Suprapubic skin (tissue), 4 donors: ENCODE measurements around the gene FIGNL1. TPM values are rescaled to one million over a fixed set of nuclear protein-coding genes. Genes with fewer than 3 reads are reported as not detected.

ENCODE experiments used
- DNase-seq, 2 donors: peaks; one replicate each; pipeline ENCODE4 v3.0.0-alpha.2; 2019; ENCODE audit warnings: low spot score in 2 of 2
- H3K27ac ChIP-seq: fragments of 200-600 bp; sonication (generic); one replicate; pipeline ENCODE4 v1.5.1; 2019
- H3K27me3 ChIP-seq: fragments of 200-600 bp; sonication (generic); one replicate; pipeline ENCODE4 v1.5.1; 2019
- H3K36me3 ChIP-seq: fragments of 200-600 bp; sonication (generic); one replicate; pipeline ENCODE4 v1.5.1; 2019
- H3K4me1 ChIP-seq: fragments of 200-600 bp; sonication (generic); one replicate; pipeline ENCODE4 v1.5.1; 2019
- H3K4me3 ChIP-seq: fragments of 200-600 bp; sonication (generic); one replicate; pipeline ENCODE4 v1.5.1; 2019; ENCODE audit warnings: mild to moderate bottlenecking
- H3K9me3 ChIP-seq: fragments of 200-600 bp; sonication (generic); one replicate; pipeline ENCODE4 v1.5.1; 2019
- CTCF ChIP-seq, 2 donors: fragments of 200-600 bp in 1 of 2; fragments of 450-650 bp in 1 of 2; sonication (generic) in 1 of 2; IDR thresholded peaks; one replicate each; pipeline ENCODE4 v1.5.1; 2016 to 2019; ENCODE audit warnings: antibody characterized with exemption in 2 of 2, mild to moderate bottlenecking in 1 of 2, moderate library complexity in 1 of 2
- EP300 ChIP-seq: sonication (generic); formaldehyde crosslinking; IDR thresholded peaks from one replicate; pipeline ENCODE4 v1.6.1; 2017; ENCODE audit warnings: antibody characterized with exemption
- POLR2A ChIP-seq, 2 donors: fragments of 450-650 bp; IDR thresholded peaks; one replicate each; pipeline ENCODE4 v1.6.1; 2017; ENCODE audit warnings: antibody characterized with exemption in 2 of 2, mild to moderate bottlenecking in 2 of 2, moderate library complexity in 2 of 2
- POLR2AphosphoS5 ChIP-seq, 3 donors: sonication (generic); formaldehyde crosslinking; IDR thresholded peaks; one replicate each; pipeline ENCODE4 v1.6.1; 2017; ENCODE audit warnings: antibody characterized with exemption in 3 of 3
- WGBS: methylation state at CpG from one replicate; pipeline ENCODE4 v1.1.5; 2018; 5-methylcytosine and 5-hydroxymethylcytosine counted together
- total RNA-seq, 4 donors: library from RNA; depleted of rRNA; stranded (reverse); fragments of >200 nt; gene quantifications; one replicate each; pipeline ENCODE4 v1.1.0, GENCODE V29; 2016

The FIGNL1 gene
- total RNA-seq = 10 to 100 TPM in 3 of 4 donors, 1 to 10 TPM in 1; 8.1 to 22.1 (median 16.4) TPM

DNA sequence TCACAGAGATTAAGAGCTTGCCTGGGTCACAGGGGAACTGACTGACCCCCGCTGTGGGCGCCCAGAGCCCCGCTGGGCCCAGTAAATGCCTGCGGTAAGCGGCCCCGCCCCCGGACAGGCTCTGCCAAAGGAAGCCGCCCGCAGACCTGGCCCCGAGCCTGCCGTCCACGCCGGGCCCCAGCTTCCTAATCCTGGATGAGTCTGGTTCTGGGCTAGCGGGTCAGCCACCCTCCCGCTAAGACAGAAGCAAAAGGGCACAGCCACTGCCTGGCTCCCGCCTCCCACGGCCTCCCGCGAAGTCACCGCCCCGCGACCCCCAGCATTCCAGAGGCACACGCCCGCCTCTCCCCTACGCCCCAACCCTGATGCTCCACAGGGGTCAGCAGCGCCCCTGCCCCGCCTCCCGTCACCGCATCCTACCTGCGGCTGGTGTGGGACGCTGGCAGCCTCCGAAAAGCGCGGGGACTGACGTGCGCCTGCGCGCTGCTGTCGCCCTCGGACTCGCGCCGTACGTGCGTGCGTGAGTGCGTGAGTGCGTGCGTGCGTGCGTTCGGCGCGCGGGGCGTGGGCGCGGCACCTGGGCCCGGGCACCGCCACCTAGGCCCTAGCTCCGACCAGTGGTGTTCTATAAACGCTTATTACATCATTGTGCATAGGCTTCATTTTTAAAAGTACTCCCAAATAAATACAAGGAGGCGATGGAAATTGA, at the start of gene FIGNL1:
TSS of gene FIGNL1 (minus strand) at position 470 of the 709 bp plus-strand sequence. CDS start 3,063 bp downstream, outside the sequence.
- H3K27me3 ChIP-seq = no peaks in the 10 kb centered on the region
- peaks cover 22% of the 10 kb centered on the region for H3K4me1 ChIP-seq
- peak within 1 kb of the TSS; percentile 79 for H3K4me3 ChIP-seq
- DNase-seq = peak; percentile 80 to 85
- TF ChIP-seq CTCF (IDR thresholded peaks at IDR 0.05) (no peak), POLR2A (IDR thresholded peaks at IDR 0.05) (no peak), EP300 (no peak), POLR2AphosphoS5 (IDR thresholded peaks at IDR 0.05) (no peak)
- peaks cover 20% of the 10 kb centered on the region for H3K36me3 ChIP-seq
- no peaks in the 10 kb centered on the region for H3K9me3 ChIP-seq
- 0% methylated on average over 16 of the region's 63 CpGs for WGBS
- peak within 1 kb of the TSS; percentile 74 for H3K27ac ChIP-seq

- TF ChIP-seq EP300 (no peak), POLR2A (IDR thresholded peaks at IDR 0.05) (no peak), POLR2AphosphoS5 (IDR thresholded peaks at IDR 0.05) (no peak), CTCF (IDR thresholded peaks at IDR 0.05) (no peak)
Measured at GRCh38 chr7:50499092-50499491, 48.9 kb upstream of the FIGNL1 start.

DNA sequence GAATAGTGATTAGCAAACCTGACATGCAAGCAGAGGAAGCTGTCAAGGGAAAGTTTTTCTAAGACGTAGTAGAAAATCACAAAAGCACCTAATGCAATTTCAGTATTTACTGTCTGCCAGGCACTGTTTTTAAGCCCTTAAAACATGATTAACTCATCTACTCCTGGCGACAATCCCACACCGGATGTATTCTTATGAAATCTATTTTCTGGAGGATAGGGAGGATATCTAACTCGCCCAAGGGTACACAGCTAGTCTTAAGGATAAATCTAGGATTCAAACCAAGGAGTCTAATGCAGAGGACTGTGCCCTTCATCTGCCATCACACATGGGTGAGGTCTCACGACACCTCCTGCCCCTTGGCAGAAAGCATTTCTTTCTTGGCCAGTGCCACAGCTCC, 47.8 kb upstream of the FIGNL1 start:
- Histone ChIP-seq H3K27me3 (no peaks in the 10 kb centered on the region), H3K27ac (no peak overlapping the region), H3K9me3 (no peaks in the 10 kb centered on the region), H3K4me1 (peaks cover 19% of the 10 kb centered on the region), H3K4me3 (no peak overlapping the region), H3K36me3 (no peaks in the 10 kb centered on the region)
- no peak for DNase-seq
- 17% methylated on average over 5 of the region's 5 CpGs for WGBS
- TF ChIP-seq CTCF (IDR thresholded peaks at IDR 0.05) (no peak), POLR2AphosphoS5 (IDR thresholded peaks at IDR 0.05) (no peak), EP300 (no peak)

More at GRCh38 chr7:50499092-50499491, 48.9 kb upstream of the FIGNL1 start:
- Histone ChIP-seq H3K27me3 (no peaks in the 10 kb centered on the region), H3K4me3 (no peak overlapping the region), H3K4me1 (peaks cover 25% of the 10 kb centered on the region), H3K9me3 (no peaks in the 10 kb centered on the region), H3K27ac (no peak overlapping the region), H3K36me3 (no peaks in the 10 kb centered on the region)
- WGBS = 86% methylated on average over 6 of the region's 6 CpGs
- DNase-seq = no peak

GRCh38 chr7:50497068-50497642, 47.0 kb upstream of the FIGNL1 start:
- no peak for DNase-seq
- Histone ChIP-seq H3K9me3 (no peaks in the 10 kb centered on the region), H3K27ac (no peak overlapping the region), H3K4me3 (no peak overlapping the region), H3K27me3 (no peaks in the 10 kb centered on the region), H3K4me1 (peaks cover 13% of the 10 kb centered on the region), H3K36me3 (no peaks in the 10 kb centered on the region)
- TF ChIP-seq EP300 = no peak
- TF ChIP-seq POLR2AphosphoS5 (IDR thresholded peaks at IDR 0.05) = no peak
- TF ChIP-seq POLR2A (IDR thresholded peaks at IDR 0.05) = no peak
- no peak for TF ChIP-seq CTCF (IDR thresholded peaks at IDR 0.05)
- 58% methylated on average over 8 of the region's 8 CpGs for WGBS

DNA sequence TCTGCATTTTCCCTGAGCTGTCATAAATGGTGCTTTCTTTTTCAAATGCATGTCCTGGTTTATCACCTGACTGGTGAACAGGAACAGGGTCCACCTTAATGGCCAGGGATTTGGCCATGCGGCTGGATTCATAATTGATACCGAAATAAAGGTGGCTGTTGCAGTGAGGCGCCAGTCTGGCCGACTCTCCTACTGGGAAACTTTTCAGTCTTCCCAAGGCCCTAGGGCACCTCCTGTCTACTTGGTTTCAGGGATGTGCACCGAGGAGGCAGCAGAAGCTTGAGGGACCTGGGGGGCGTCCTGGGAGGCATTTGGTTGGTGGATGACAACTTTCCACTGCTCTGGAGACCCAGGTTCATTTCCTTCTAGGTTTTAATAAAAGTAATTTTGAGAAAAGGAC, 46.4 kb upstream of the FIGNL1 start:
- H3K4me3 ChIP-seq = no peak overlapping the region
- 61% methylated on average over 6 of the region's 6 CpGs for WGBS
- H3K9me3 ChIP-seq = no peaks in the 10 kb centered on the region
- DNase-seq = no peak
- TF ChIP-seq POLR2A (IDR thresholded peaks at IDR 0.05) (no peak), POLR2AphosphoS5 (IDR thresholded peaks at IDR 0.05) (no peak)
- no peaks in the 10 kb centered on the region for H3K36me3 ChIP-seq
- no peak overlapping the region for H3K27ac ChIP-seq
- H3K4me1 ChIP-seq = peaks cover 13% of the 10 kb centered on the region
- H3K27me3 ChIP-seq = no peaks in the 10 kb centered on the region
